Mononuclear cell (primary cell): ENCODE results near the gene KCNQ2. TPM values are rescaled to one million over a fixed set of nuclear protein-coding genes. Genes with fewer than 3 reads are reported as not detected.
"Not testable (repeated sequence)": the region's sequence is repeated elsewhere in the genome, so short reads cannot be mapped to it uniquely, and the experiment has no call there.

ENCODE experiments used
- H3K27me3 ChIP-seq: 2 replicates; pipeline ENCODE4 v1.6.0; 2011; ENCODE audit warnings: low read length, control low read depth; ENCODE audit not compliant: insufficient read depth
- H3K4me1 ChIP-seq: 2 replicates; pipeline ENCODE4 v1.5.1; 2011; ENCODE audit warnings: mild to moderate bottlenecking, low read length, control low read depth; ENCODE audit not compliant: insufficient read depth
- H3K4me3 ChIP-seq: 2 replicates; pipeline ENCODE4 v1.5.1; 2011; ENCODE audit warnings: mild to moderate bottlenecking, low read length, moderate library complexity
- H3K9me3 ChIP-seq: 2 replicates; pipeline ENCODE4 v1.5.1; 2011; ENCODE audit warnings: low read depth, mild to moderate bottlenecking, control low read depth, low read length
- total RNA-seq: library from RNA; depleted of rRNA; stranded (reverse); fragments of >200 nt; gene quantifications from one replicate; pipeline ENCODE4 v1.2.3, GENCODE V29; 2012

KCNQ2 gene
- total RNA-seq, 1 donor = under 0.01 TPM

GRCh38 chr20:63392465-63393365 lies 79.7 kb downstream of the KCNQ2 start:
- Histone ChIP-seq H3K4me3 (no peak overlapping the region), H3K9me3 (no peaks in the 10 kb centered on the region), H3K4me1 (no peaks in the 10 kb centered on the region), H3K27me3 (no peaks in the 10 kb centered on the region)

DNA sequence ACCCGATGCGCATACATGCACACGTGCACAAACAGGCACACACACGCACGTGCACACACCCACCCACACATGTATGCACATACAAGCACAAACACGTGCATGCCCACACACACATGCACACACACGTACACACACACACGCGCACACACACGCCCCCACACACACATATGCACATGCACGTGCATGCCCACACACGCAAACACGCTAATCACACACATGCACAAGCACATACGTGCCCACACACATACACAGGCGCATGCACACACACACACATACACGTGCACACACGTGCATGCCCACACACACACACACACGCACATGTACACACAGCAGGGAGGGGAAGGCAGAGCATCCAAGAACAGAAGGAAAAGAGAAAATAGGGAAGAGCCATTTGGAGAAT lies 84.5 kb downstream of the KCNQ2 start:
- H3K27me3 ChIP-seq = no peaks in the 10 kb centered on the region
- no peaks in the 10 kb centered on the region for H3K9me3 ChIP-seq
- no peak overlapping the region for H3K4me3 ChIP-seq
- no peaks in the 10 kb centered on the region for H3K4me1 ChIP-seq

DNA sequence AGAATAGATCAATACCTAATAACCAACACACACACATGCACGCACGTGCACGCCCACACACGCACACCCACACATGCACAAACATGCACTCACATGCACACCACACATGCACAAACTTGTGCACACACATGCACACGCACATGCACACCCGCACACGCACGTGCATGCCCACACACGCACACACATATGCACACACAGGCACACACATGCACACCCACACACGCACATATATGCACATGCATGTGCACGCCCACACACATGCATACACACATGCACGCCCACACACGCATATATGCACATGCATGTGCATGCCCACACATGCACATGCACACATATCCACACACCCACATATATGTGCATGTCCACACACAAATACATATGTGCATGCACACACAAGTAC lies 85.1 kb downstream of the KCNQ2 start:
- Histone ChIP-seq H3K4me3 (no peak overlapping the region), H3K4me1 (no peaks in the 10 kb centered on the region), H3K27me3 (no peaks in the 10 kb centered on the region), H3K9me3 (no peaks in the 10 kb centered on the region)

DNA sequence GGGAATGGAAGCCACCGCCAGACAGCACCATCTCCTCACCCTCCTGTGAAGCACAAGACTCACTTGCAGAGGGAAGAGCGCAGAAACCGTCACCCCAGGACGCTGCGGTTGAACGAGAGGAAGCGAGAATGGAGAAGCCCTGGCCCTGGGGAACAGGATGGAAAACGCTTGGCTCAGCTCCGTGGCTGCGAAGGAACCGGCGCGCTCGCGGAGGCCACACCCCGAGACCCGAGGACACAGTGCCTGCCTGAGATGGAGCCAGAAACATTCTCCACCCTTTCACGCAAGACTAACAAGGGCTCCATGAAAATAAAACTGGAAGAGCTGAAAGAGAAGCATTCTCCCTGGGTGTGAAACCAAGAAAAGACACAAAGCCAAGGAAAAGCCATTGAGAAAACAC lies 86.0 kb downstream of the KCNQ2 start:
- no peaks in the 10 kb centered on the region for H3K9me3 ChIP-seq
- no peak overlapping the region for H3K4me3 ChIP-seq
- no peaks in the 10 kb centered on the region for H3K27me3 ChIP-seq
- H3K4me1 ChIP-seq = no peaks in the 10 kb centered on the region

DNA sequence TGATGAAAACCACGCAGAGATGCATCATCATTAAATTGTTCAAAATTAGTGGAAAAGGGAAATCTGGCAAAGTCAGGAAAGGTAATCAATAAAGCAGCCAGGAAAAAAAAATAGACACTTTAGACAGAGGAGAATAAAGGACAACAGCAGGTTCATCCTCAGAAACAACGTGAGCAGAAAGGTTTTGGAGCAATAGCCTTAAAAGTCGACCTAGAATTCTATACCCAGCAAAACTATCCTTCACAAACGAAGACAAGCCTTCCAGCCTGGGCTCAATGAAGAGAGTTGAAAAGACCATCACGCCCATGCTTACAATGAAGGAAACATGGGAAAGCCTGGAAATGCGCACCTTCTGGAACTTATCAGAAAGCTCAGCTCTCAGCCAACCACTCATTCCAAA lies 86.6 kb downstream of the KCNQ2 start:
- Histone ChIP-seq H3K27me3 (no peaks in the 10 kb centered on the region), H3K4me3 (no peak overlapping the region)

GRCh38 chr20:63384336-63384735 lies 88.1 kb downstream of the KCNQ2 start:
- no peaks in the 10 kb centered on the region for H3K9me3 ChIP-seq
- H3K27me3 ChIP-seq = no peaks in the 10 kb centered on the region
- H3K4me3 ChIP-seq = no peak overlapping the region
- H3K4me1 ChIP-seq = no peaks in the 10 kb centered on the region

More for the DNA sequence above, 86.6 kb downstream of the KCNQ2 start:
- Histone ChIP-seq H3K4me1 (no peaks in the 10 kb centered on the region), H3K9me3 (no peaks in the 10 kb centered on the region)

DNA sequence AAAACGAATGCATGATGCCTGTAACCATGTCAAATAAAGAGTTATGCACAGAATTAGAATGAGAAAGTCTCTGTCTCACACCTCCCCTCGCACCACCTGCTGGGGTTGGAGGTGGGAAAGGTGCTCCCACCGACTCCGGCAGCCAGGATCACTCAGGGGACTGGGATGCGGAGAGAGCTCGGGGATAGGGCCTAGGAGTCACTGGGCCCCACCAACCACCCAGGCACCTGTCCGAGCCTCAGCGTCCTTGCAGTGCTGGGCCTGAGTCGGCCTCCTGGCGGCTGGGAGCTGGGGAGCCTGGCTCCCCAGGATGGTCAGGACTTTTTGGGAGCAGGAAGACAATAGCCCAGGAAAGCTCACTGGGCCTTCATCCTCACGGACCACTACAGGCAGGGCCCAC lies 88.9 kb downstream of the KCNQ2 start:
- Histone ChIP-seq H3K9me3 (no peaks in the 10 kb centered on the region), H3K27me3 (no peaks in the 10 kb centered on the region), H3K4me3 (no peak overlapping the region), H3K4me1 (no peaks in the 10 kb centered on the region)

DNA sequence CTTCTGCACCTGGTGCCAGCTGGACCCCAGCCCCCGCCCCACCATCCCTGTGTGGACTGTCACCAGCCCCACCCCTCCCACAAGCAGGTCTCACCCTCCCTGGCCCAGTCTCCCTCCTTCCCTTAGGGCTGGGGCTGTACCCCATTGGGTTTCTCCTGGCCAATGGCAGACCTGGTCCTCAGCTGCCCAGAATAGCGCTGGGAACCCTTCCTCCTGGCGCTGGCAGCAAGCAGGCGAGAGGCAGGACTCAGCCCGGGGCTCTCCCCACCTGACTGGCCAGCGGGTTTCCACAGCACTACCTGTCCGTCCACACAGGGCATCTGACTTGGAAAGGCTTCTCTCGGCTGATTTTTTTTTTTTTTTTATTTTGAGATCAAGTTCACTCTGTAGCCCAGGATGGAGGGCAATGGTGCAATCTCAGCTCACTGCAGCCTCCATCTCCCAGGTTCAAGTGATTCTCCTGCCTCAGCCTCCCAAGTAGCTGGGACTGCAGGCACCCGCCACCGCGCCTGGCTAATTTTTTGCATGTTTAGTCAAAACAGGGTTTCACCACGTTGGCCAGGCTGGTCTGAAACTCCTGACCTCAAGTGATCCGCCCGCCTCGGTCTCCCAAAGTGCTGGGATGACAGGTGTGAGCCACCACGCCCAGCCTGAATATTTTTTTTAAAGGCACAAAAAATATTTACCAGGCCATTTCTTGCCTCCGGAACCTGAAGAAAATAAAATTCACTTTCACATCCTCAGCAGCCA lies 89.7 kb downstream of the KCNQ2 start:
- no peaks in the 10 kb centered on the region for H3K9me3 ChIP-seq
- no peak overlapping the region for H3K4me3 ChIP-seq
- no peaks in the 10 kb centered on the region for H3K27me3 ChIP-seq
- H3K4me1 ChIP-seq = no peaks in the 10 kb centered on the region

DNA sequence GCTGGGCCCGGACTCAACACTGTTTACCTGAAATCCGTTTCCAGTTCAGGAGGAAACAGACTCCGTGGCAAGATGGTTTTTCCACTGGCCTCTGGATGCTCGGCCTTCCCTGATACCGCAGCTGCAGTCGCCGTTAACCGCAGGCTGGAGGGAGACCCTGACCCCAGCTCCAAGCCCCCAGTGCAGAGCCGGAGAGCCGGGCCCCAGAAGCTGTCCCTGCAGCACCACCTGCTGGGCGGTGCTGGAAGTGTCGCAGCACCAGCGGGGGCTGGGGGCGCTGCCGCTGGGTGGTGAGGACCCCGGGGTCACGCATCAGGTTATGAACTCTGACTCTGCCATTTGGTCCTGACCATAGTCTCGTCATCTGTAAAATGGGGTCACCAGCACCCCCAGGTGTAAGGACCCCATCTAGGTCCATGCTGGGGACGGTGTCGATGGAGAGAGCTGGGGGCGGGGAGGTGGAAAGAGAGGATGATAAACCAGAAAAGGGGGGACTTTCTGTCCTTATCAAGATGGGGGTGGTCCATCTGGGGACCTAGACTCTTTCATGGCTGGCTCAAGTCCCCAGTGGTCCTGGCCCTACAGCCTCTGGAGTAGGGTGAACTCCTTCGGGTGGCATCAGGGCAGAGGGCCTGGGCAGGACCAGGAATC lies 90.5 kb downstream of the KCNQ2 start:
- Histone ChIP-seq H3K4me1 (no peaks in the 10 kb centered on the region), H3K4me3 (no peak overlapping the region), H3K27me3 (no peaks in the 10 kb centered on the region), H3K9me3 (no peaks in the 10 kb centered on the region)

DNA sequence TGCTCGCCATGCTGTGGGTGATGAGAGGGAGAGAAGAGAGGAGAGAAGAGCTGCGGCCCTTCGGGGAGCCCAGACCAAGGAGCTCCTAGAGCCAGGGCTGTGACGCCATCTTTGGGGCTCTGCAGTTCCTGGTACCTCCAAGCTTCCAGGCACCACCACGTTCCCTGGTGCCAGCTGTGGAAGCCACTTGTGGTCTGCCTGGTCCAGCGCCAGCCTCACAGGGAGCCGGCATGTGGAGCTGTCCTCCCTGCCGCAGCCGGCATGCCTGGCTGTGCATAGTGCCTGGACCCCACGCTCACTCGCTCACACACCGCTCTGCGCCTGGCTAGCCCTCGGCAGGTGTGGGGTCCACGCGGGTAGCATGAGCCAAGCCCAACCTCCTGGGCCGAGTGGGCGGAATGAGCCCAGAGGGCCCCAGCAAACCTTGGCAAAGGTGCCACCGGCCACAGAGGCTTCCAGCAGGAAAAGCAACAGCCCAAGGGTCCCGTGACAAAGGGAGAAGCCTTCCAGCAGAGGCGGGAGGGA lies 92.0 kb downstream of the KCNQ2 start:
- H3K4me1 ChIP-seq = no peaks in the 10 kb centered on the region
- H3K4me3 ChIP-seq = no peak overlapping the region
- H3K9me3 ChIP-seq = no peaks in the 10 kb centered on the region
- H3K27me3 ChIP-seq = no peaks in the 10 kb centered on the region

DNA sequence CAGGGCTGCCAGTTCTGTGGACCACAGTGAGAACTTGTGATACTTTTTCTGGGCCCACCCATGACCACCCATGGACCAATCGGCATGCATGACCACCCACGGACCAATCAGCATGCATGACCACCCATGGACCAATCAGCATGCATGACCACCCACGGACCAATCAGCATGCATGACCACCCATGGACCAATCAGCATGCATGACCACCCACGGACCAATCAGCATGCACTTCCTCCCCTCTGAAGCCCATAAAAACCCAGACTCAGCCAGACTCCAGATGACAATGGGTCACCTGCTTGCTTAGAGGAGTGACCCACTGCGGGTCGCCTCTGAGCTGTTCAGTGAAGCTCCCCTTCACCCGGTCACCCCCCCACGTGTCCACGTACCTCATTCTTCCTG lies 92.6 kb downstream of the KCNQ2 start:
- not testable (repeated sequence) for H3K27me3 ChIP-seq, H3K9me3 ChIP-seq, H3K4me3 ChIP-seq, H3K4me1 ChIP-seq

- H3K4me3 ChIP-seq = no peak overlapping the region
- no peaks in the 10 kb centered on the region for H3K4me1 ChIP-seq
- no peaks in the 10 kb centered on the region for H3K9me3 ChIP-seq
- H3K27me3 ChIP-seq = no peaks in the 10 kb centered on the region
Measured at GRCh38 chr20:63379296-63379695, 93.2 kb downstream of the KCNQ2 start.

- Histone ChIP-seq H3K9me3 (no peaks in the 10 kb centered on the region), H3K4me1 (no peaks in the 10 kb centered on the region), H3K4me3 (no peak overlapping the region), H3K27me3 (no peaks in the 10 kb centered on the region)
Measured at GRCh38 chr20:63378626-63379025, 93.8 kb downstream of the KCNQ2 start.

- no peaks in the 10 kb centered on the region for H3K27me3 ChIP-seq
Measured at GRCh38 chr20:63377951-63378381, 94.5 kb downstream of the KCNQ2 start.

More at GRCh38 chr20:63377951-63378381, 94.5 kb downstream of the KCNQ2 start:
- Histone ChIP-seq H3K4me1 (no peaks in the 10 kb centered on the region), H3K9me3 (no peaks in the 10 kb centered on the region), H3K4me3 (no peak overlapping the region)
